Lung microvascular endothelial cell (primary cell): ENCODE data around the gene FOXF1. TPM values are rescaled to one million over a fixed set of nuclear protein-coding genes. Genes with fewer than 3 reads are reported as not detected.
A peak's percentile ranks its signal among the peaks of the same experiment; 100 is the strongest.

Experiments
- DNase-seq, 2 donors: peaks; one replicate each; pipeline versions ENCODE4 v3.0.0 to v3.0.0-alpha.2; 2010; ENCODE audit warnings: low read depth in 2 of 2
- total RNA-seq: library from RNA; depleted of rRNA; stranded (reverse); fragments of >200 nt; gene quantifications from 2 replicates; pipeline ENCODE4 v1.2.1, GENCODE V29; 2014

FOXF1 gene
- total RNA-seq, 1 donor from 2014 or later: 0.40 TPM

DNA sequence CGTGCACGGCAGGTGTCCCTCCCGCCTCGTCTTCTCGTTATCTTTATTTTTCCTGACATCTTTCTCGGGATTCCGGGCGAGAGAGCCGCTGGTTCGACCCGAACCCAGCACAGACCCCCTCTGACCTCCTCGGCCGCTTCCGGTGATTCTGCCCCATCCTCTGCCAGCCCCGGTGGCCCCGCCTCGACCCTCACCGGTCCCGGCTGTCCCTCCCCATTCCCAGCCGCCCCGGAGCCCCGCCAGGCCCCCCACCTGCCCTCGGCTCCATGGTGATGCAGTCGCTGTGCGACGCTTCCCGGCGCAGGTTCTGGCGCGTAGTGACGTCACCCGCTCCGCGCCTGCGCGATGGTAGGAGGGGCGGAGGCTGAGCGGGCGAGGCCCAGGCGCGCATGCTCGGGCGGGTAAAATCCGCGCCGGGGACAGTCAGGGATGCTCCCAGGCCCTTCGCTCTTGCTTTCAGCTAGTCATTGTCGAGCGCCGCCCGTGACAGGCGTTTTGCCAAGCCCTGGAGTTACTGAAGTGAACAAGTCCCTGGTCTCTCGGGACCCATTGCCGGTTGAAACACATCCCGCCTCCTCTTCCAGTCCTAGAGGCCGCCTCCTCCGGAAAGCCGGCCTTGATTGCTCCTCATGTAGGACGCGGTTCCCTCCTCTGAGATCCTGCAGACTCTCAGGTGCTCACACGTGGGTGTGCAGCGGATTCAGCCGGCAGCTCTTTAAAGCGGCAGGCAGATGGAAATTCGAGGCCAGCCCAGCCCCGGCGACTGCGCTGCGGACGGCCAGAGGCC lies 44.8 kb downstream of the FOXF1 start, which contains the start of gene MTHFSD:
TSS of gene MTHFSD (minus strand) at position 319 of the 787 bp plus-strand sequence. CDS start at position 268, 51 bp downstream.
- peak; percentile 93 to 97 for DNase-seq

- no peak for DNase-seq
Measured at GRCh38 chr16:86555704-86556075, 45.4 kb downstream of the FOXF1 start.

GRCh38 chr16:86556576-86556975 lies 46.2 kb downstream of the FOXF1 start:
- DNase-seq: no peak

DNA sequence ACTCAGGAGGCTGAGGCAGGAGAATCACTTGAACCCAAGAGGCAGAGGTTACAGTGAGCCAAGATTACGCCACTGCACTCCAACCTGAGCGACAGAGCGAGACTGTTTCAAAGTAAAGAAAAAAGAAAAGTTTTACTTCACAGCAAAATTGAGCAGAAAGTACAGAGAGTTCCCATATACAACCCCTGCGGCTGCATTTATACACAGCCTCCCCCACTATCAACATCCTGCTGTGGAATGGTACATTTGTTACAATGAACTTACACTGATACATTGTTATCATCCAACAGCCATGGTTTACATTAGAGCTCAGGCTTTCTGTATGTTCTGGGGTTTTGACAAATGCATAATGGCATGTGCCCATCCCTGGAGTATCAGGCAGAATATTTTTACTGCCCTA lies 47.3 kb downstream of the FOXF1 start:
- no peak for DNase-seq

- no peak for DNase-seq
Measured at GRCh38 chr16:86558355-86559193, 48.2 kb downstream of the FOXF1 start.

DNA sequence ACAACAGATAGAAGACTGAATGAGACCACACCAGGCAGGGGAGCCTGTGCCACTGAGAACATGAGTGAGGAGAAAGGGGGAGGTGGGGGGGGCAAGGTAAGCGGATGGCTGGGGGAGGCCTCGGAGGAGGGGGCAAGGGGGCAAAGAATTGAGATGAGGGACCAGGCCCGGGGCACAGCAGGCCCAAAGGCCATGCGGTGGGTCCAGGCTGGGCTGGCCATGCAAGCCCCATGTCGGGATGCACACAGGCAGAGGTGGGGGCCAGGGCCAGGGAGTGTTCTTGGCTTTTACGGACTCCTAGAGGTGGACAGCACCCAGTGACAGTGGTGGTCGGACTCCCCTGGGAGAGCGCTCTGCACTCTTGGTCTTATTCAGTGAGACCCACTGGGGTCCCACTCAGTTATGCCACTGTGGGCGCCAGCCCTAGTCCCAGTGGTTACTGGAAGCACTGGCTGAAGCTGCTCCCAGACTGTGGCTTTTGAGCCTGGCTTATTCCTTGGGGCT lies 49.5 kb downstream of the FOXF1 start:
- DNase-seq: no peak

GRCh38 chr16:86562356-86562755 lies 52.0 kb downstream of the FOXF1 start:
- no peak for DNase-seq

GRCh38 chr16:86563469-86564345 lies 53.4 kb downstream of the FOXF1 start:
- peak; percentile 90 to 96 for DNase-seq

Other genes with a start within 250 kb of the FOXF1 start
- 7.1 and 7.2 TPM in 2 replicates for gene MTHFSD, start 44.7 kb downstream of the FOXF1 start, total RNA-seq
- gene FOXC2, start 56.3 kb downstream of the FOXF1 start, total RNA-seq: 1.5 and 1.8 TPM in 2 replicates
- gene FOXL1, start 68.0 kb downstream of the FOXF1 start, total RNA-seq: 0.60 and 1.1 TPM in 2 replicates